HG02885 (cell line): ENCODE data around the gene MLLT1.

Source experiments
- ATAC-seq: cut with Tn5 transposase; IDR thresholded peaks from one replicate; pipeline ENCODE4 v1.9.1; 2021; ENCODE audit warnings: mild to moderate bottlenecking; ENCODE audit not compliant: unreplicated experiment, poor library complexity

Gene MLLT1

DNA sequence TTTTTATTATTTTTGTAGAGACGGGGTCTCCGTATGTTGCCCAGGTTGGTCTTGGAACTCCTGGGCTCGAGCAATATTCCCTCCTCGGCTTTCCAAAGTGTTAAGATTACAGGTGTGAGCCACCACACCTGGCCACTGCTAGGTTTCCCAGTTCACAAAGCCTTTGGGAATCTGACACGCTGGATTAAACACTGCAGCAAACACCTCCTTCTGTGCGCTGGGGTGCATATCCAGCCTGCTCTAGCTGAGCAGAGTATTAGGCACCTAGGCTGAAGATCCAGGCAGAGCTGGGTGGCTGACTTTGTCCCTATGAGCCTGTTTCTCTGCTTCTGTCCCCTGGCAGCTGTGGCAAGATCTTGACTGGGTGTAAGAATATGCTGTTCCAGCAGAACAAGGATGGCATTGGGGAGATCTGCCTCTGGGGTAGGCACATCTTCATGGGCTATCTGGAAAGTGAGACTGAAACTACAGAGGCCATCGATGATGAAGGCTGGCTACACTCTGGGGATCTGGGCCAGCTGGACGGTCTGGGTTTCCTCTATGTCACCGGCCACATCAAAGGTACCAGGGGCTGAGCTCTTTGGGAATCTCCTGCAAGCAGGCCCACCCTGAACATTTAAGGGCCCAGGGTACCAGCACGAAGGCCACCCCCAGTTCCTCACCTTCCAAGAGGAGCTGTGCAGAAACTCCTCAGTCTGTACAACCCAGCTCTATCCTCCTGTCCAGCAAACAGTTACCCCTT is 94.5 kb downstream of the MLLT1 start:
- no peak for ATAC-seq

DNA sequence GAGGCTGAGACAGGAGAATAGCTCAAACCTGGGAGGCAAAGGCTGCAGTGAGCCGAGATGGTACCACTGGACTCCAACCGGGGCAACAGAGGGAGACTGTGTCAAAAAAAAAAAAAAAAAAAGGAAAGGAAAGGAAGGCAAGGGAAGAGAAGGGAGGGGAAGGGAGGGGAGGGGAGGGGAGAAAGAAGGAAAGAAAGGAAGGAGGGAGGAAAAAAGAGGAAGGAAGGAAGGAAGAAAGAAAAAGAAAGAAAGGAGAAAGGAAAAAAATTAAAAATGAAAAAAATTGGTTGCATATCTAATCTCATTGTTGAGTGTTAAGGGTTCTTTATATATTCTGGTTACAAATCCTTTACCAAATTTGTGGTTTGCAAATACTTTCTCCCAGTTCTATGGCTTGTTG is 98.7 kb downstream of the MLLT1 start:
- ATAC-seq = no peak

DNA sequence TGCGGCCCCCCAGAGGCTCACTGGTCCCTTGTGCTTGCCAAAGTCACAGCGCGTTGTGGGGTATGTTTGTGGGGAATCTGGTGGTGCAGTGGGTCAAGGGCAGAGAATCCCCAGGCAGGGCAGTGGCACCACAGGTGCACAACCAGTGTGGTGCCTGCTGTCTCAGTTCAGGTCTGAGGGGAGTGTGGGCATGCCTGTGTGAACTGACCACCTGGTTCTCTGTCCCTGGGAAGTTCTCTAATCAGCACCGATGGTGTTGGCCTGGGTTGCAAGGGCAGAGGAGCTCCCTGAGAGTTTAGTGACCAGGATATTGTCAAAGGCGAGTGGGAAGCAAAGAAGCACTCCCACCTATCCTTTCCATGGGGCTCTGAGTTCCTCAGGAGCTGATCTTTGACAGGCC is 106.6 kb downstream of the MLLT1 start:
- no peak for ATAC-seq

DNA sequence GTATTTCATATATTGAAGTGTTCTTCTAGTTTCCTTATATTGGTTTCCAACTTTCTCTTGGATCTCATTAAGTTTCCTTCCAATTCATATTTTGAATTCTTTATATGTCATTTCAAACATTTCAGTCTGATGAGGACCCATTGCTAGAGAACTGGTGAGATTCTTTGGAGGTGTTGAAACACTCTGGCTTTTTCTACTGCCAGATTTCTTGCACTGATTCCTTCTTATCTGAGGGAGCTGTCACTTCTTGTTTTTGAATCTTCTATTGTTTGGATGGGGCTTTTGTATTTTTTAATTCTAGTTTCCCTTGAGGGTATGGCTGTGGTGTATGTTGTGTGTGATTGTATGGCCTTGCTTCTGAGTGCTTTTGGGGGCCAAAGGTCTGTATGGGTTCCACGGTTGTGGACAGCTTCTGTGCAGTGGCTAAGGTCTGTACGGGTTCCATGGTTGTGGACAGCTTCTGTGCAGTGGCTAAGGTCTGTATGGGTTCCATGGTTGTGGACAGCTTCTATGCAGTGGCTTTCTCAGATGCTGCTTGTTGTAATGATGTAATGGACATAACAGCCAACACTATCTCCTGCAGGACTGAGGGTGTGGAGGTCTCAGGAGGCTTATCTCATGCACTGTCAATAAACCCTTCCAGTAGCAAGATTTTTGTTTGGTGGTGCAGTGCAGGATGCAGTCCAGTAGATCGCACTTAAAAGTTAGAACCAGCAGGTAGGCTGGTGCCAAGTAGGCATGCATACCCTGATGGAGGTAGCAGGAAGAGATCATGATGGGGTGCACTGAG is 107.5 kb downstream of the MLLT1 start:
- no peak for ATAC-seq

DNA sequence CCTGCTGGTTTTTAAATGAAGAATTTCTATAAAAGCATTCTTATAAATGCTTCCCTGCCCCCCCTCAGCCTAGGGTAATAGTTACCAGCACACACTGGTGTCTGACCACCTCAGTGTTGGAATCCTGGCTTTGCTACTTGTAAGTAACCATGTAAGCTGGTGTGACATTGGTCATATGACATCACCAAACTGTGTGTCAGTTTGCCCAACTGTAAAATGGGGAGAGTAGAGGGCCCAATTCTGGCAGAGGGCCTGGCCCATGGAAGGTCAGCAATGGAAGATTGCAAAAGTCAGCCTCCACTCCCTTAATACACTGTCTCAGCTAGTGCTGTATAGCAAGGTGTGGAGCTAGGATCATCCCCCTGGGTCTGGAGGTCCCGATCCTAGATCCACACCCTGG is 112.7 kb downstream of the MLLT1 start:
- ATAC-seq = no peak

DNA sequence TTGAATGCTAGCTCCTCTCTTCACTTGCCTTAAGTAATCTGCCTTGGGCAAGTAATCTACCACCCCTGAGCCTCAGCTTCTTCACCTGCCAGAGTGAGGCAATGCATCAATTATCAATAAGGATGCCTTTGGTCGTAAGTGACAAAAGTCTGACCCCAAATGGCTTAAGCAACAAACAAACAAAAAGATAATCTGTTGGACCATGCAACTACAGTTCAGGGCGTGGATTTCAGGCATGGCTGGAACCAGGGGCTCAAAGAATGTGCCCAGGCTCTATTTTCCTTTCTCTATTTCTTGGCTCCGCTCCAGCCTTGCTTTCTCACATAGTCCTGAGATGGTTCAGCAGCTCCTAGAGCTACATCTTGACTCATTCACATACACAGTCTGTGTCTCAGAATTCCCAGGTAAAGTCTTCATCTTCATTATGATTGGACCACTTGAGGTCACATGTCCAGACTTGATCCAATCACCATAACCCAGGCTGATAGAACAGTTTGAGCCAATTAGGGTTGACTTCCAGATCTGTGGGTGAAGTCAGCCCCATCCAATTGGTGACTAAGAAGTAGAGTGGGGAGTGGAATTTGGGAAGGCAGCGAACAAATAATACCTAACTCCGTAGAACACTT is 114.8 kb downstream of the MLLT1 start:
- ATAC-seq = no peak

DNA sequence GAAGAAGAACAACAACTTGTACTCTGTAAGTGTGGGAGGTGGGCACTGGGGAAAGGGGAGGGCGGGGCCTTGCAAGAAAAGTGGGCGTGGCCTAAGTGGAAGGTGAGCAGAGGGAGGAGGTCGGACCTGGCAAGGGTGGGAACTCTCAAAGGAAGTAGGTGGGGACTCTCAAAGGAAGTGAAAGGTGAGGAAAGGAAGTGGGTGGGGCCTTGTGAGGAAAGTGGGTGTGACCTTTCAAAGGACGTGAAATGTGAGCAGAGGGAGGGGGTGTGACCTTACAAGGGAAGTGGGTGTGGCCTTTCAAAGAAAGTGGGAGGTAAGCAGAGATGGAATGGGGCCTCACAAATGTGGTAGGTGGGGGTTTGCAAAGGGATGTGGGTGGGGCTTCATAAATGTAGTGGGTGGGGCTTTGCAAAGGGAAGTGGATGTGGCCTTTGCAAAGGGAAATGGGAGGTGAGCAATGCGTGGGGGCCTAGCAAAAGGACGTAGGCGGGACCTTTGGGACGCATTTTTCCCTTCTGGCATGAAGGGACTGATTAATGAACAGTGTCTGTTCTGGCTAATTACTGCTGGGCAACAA is 118.4 kb downstream of the MLLT1 start:
- no peak for ATAC-seq
